ENCODE data around the gene SLC26A5. TPM values are rescaled to one million over a fixed set of nuclear protein-coding genes. Genes with fewer than 3 reads are reported as not detected.
"Not testable (repeated sequence)": the region's sequence is repeated elsewhere in the genome, so short reads cannot be mapped to it uniquely, and the experiment has no call there.

SLC26A5 gene, protein sequence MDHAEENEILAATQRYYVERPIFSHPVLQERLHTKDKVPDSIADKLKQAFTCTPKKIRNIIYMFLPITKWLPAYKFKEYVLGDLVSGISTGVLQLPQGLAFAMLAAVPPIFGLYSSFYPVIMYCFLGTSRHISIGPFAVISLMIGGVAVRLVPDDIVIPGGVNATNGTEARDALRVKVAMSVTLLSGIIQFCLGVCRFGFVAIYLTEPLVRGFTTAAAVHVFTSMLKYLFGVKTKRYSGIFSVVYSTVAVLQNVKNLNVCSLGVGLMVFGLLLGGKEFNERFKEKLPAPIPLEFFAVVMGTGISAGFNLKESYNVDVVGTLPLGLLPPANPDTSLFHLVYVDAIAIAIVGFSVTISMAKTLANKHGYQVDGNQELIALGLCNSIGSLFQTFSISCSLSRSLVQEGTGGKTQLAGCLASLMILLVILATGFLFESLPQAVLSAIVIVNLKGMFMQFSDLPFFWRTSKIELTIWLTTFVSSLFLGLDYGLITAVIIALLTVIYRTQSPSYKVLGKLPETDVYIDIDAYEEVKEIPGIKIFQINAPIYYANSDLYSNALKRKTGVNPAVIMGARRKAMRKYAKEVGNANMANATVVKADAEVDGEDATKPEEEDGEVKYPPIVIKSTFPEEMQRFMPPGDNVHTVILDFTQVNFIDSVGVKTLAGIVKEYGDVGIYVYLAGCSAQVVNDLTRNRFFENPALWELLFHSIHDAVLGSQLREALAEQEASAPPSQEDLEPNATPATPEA
- not detected in 2 replicates for total RNA-seq

- H3K4me3 ChIP-seq (ENCODE audit: low read depth, low read length), result peak within 1 kb of the TSS; percentile 17
- no peak for DNase-seq (ENCODE audit: low read depth)
- no peak for TF ChIP-seq CTCF (conservative IDR thresholded peaks at IDR 0.05; ENCODE audit: low read depth, low read length)
These were observed at the start of gene SLC26A5 for GRCh38 chr7:103446049-103446520. Gene SLC26A5, minus strand, starts transcription at chr7:103446207. Its CDS starts 24,693 bp downstream, at chr7:103421514.

- TF ChIP-seq CTCF (conservative IDR thresholded peaks at IDR 0.05; ENCODE audit: low read depth, low read length), result no peak
- H3K4me3 ChIP-seq (ENCODE audit: low read depth, low read length), result no peak overlapping the region
- no peak for DNase-seq (ENCODE audit: low read depth)
These were observed 41.4 kb upstream of the SLC26A5 start for GRCh38 chr7:103487419-103487818.

DNA sequence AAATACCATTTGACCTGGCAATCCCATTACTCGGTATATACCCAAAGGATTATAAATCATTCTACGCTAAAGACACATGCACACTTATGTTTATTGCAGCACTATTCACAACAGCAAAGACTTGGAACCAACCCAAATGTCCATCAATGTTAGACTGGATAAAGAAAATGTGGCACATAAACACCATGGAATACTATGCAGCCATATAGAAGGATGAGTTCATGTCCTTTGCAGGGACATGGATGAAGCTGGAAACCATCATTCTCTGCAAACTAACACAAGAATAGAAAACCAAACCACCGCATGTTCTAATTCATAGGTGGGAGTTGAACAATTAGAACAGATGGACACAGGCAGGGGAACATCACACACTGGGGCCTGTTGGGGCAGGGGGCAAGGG is 40.9 kb upstream of the SLC26A5 start:
- H3K4me3 ChIP-seq (ENCODE audit: low read depth, low read length); DNase-seq (ENCODE audit: low read depth): not testable (repeated sequence)

DNA sequence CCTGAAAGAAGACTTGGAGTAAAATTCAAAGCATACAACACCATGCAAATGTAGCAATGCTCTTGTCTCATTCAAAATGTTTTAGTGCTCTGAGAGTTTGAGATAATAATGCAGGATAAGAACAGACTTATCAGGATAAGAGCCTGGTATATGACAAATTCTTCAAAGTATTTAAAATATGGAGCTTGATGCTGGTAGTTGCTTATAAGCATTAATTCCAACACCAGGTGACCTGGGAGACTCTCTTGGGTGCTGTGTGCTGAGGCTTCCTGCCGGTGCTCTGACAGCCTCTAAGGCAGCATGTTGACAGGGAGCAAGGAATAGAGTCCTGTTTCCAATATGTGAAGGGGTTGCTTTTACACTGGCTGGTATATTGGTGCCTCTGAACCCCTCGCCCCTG is 34.8 kb upstream of the SLC26A5 start:
- no peak for TF ChIP-seq CTCF (conservative IDR thresholded peaks at IDR 0.05; ENCODE audit: low read depth, low read length)
- no peak for DNase-seq (ENCODE audit: low read depth)
- H3K4me3 ChIP-seq (ENCODE audit: low read depth, low read length), result no peak overlapping the region

DNA sequence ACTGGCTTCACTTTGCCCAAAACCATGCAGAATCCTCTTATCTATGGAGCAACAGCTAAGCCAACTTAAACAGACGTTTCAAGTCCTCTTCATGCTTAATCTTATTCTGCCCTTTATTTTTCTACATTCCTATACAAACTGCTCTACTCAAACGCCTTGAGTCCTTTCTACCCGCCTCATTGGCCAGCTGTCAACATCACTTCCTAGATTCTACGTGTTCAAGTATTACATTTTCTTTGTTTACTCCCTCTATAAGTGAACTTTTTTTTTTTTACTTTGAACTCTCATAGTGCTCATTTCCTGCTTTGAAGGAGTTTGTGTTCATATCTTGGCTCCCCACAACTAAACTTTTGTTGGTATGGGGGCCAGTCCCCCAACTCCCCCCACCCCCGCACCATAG is 28.9 kb upstream of the SLC26A5 start:
- no peak for TF ChIP-seq CTCF (conservative IDR thresholded peaks at IDR 0.05; ENCODE audit: low read depth, low read length)
- no peak for DNase-seq (ENCODE audit: low read depth)
- H3K4me3 ChIP-seq (ENCODE audit: low read depth, low read length), result no peak overlapping the region

GRCh38 chr7:103469095-103469948 is 23.3 kb upstream of the SLC26A5 start:
- no peak for TF ChIP-seq CTCF (conservative IDR thresholded peaks at IDR 0.05; ENCODE audit: low read depth, low read length)
- DNase-seq (ENCODE audit: low read depth), result no peak
- H3K4me3 ChIP-seq (ENCODE audit: low read depth, low read length), result no peak overlapping the region

DNA sequence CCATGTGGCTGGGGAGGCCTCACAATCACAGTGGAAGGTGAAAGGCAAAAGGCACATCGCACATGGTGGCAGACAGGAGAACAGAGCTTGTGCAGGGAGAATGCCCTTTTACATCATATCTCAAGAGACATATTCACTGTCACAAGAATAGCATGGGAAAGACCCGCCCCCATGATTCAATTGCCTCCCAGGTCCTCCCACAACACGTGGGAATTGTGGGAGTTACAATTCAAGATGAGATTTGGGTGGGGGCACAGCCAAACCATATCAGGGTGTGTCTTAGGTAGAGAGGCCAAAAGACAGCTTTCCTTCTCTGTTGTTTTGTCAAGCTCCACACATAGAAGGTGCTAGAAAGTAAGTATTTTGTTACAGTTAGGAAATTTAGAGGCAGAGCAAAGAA is 20.8 kb upstream of the SLC26A5 start:
- no peak overlapping the region for H3K4me3 ChIP-seq (ENCODE audit: low read depth, low read length)
- no peak for TF ChIP-seq CTCF (conservative IDR thresholded peaks at IDR 0.05; ENCODE audit: low read depth, low read length)
- no peak for DNase-seq (ENCODE audit: low read depth)

Measured in epithelial cell of proximal tubule (primary cell).